Body of pancreas (tissue), 4 donors: ENCODE measurements around the gene TBC1D4. TPM values are rescaled to one million over a fixed set of nuclear protein-coding genes. Genes with fewer than 3 reads are reported as not detected.
"Not testable (repeated sequence)": the region's sequence is repeated elsewhere in the genome, so short reads cannot be mapped to it uniquely, and the experiment has no call there.

Source experiments
- ATAC-seq: fragments of 150-250 bp; one replicate; pipeline ENCODE4 v1.9.1; 2016
- DNase-seq, 4 donors: peaks; one replicate each; pipeline ENCODE4 v3.0.0-alpha.2; 2019
- H3K27ac ChIP-seq, 4 donors: fragments of 200-600 bp; sonication (generic); 1 replicate in 3 of 4; 2 replicates in 1 of 4; pipeline versions ENCODE4 v1.5.1 to v1.6.1; 2016 to 2019; ENCODE audit warnings: mild to moderate bottlenecking in 1 of 4, mixed read lengths in 1 of 4, moderate library complexity in 1 of 4
- H3K27me3 ChIP-seq, 2 donors: fragments of 200-600 bp; sonication (generic); one replicate each; pipeline ENCODE4 v1.6.0; 2016; ENCODE audit warnings: mild to moderate bottlenecking in 1 of 2
- H3K36me3 ChIP-seq, 2 donors: fragments of 200-600 bp; sonication (generic); replicated peaks in 1 of 2; 2 replicates each; pipeline ENCODE4 v1.5.1; 2016; ENCODE audit warnings: low read depth in 2 of 2; ENCODE audit not compliant: insufficient read depth in 1 of 2
- H3K4me1 ChIP-seq: fragments of 200-600 bp; sonication (generic); one replicate; pipeline ENCODE4 v1.6.0; 2016
- H3K4me3 ChIP-seq, 2 donors: fragments of 200-600 bp; sonication (generic); 1 replicate in 1 of 2; 2 replicates in 1 of 2; pipeline ENCODE4 v1.5.1; 2016 to 2019
- H3K9me3 ChIP-seq, 3 donors: fragments of 200-600 bp; sonication (generic); 1 replicate in 2 of 3; 2 replicates in 1 of 3; pipeline ENCODE4 v1.5.1; 2016
- CTCF ChIP-seq, 7 experiments: fragments of 450-650 bp in 4 of 7; fragments of 200-600 bp in 3 of 7; sonication (generic) in 3 of 7; IDR thresholded peaks; one replicate each; pipeline ENCODE4 v1.5.1; 2016 to 2019; ENCODE audit warnings: antibody characterized with exemption in 7 of 7
- POLR2A ChIP-seq, 3 donors: fragments of 450-650 bp; IDR thresholded peaks; one replicate each; pipeline ENCODE4 v1.6.1; 2016; ENCODE audit warnings: antibody characterized with exemption in 3 of 3, mild to moderate bottlenecking in 2 of 3
- WGBS, 2 donors: methylation state at CpG; one replicate each; pipeline ENCODE4 v1.1.5; 2017; 5-methylcytosine and 5-hydroxymethylcytosine counted together
- intact Hi-C: fragments of 100-400 bp; cut with DNase I; formaldehyde crosslinking; loops from one replicate; pipeline ENCODE4 v1.15.1; 2023
- total RNA-seq, 2 donors: library from RNA; depleted of rRNA; stranded (reverse); fragments of >200 nt; gene quantifications; one replicate each; pipeline ENCODE4 v1.1.0, GENCODE V29; 2016

Gene TBC1D4
- total RNA-seq, 2 donors from 2014 or later, result 28.3 to 29.7 TPM

GRCh38 chr13:75250526-75251178, 231.3 kb downstream of the TBC1D4 start:
- TF ChIP-seq CTCF (IDR thresholded peaks at IDR 0.05), result no peak
- TF ChIP-seq POLR2A (IDR thresholded peaks at IDR 0.05), result no peak
- Histone ChIP-seq H3K27me3 (no peaks in the 10 kb centered on the region), H3K27ac (no peak overlapping the region), H3K4me1 (no peaks in the 10 kb centered on the region), H3K36me3 (no peaks in the 10 kb centered on the region), H3K4me3 (no peak overlapping the region), H3K9me3 (peaks cover 0 to 5% (median 0%) of the 10 kb centered on the region in 3 donors)
- ATAC-seq, result no peak
- intact Hi-C loops, result no loop called here
- 73 to 76% methylated on average over 7 of the region's 7 CpGs for WGBS, 2 donors
- no peak for DNase-seq

GRCh38 chr13:75245578-75245977, 236.4 kb downstream of the TBC1D4 start:
- H3K4me1 ChIP-seq, DNase-seq: not testable (repeated sequence)

GRCh38 chr13:75240240-75240639, 241.7 kb downstream of the TBC1D4 start:
- DNase-seq, ATAC-seq, H3K4me1 ChIP-seq, H3K9me3 ChIP-seq, H3K27ac ChIP-seq, intact Hi-C loops, H3K36me3 ChIP-seq, H3K4me3 ChIP-seq, H3K27me3 ChIP-seq: not testable (repeated sequence)
- 76 to 82% methylated on average over 18 to 22 of the region's 22 CpGs for WGBS, 2 donors

More at GRCh38 chr13:75245578-75245977, 236.4 kb downstream of the TBC1D4 start:
- H3K4me3 ChIP-seq, H3K27me3 ChIP-seq, ATAC-seq, H3K27ac ChIP-seq, intact Hi-C loops, H3K36me3 ChIP-seq, H3K9me3 ChIP-seq: not testable (repeated sequence)
- WGBS, 2 donors, result 80 to 81% methylated on average over 5 of the region's 5 CpGs

DNA sequence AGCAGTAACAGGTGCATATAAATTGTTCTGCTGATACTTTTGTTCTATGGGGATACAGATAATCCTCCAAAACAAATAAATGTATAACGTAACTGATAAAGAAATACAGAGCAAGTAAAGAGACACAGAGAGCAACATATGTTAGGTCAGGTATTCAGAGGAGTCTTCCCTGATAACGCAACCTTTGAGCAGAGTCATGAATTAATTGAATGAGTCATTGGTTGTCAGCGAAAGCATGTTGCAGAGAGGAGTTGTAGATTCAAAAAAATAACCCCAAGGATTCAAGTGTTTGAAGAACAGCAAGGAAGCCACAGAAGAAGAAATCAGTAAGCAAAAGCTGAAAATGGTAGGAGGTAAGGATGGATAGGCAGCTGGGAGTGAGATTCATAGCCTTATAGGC, 245.2 kb downstream of the TBC1D4 start:
- WGBS, 2 donors, result 63 to 72% methylated on average over 3 of the region's 3 CpGs

More for the DNA sequence above, 245.2 kb downstream of the TBC1D4 start:
- ATAC-seq, result no peak
- H3K27ac ChIP-seq, result no peak overlapping the region
- H3K4me3 ChIP-seq, result no peak overlapping the region
- H3K27me3 ChIP-seq, result no peaks in the 10 kb centered on the region
- no peaks in the 10 kb centered on the region for H3K9me3 ChIP-seq
- no peak for DNase-seq
- H3K36me3 ChIP-seq, result no peaks in the 10 kb centered on the region
- intact Hi-C loops, result no loop called here
- TF ChIP-seq POLR2A (IDR thresholded peaks at IDR 0.05) (no peak), CTCF (IDR thresholded peaks at IDR 0.05) (no peak)
- H3K4me1 ChIP-seq, result no peaks in the 10 kb centered on the region

Other genes starting within 250 kb of the TBC1D4 start
- gene COMMD6, start 55.7 kb upstream of the TBC1D4 start, total RNA-seq, result 100 to 1,000 TPM in 1 of 2 donors, 1 to 10 TPM in 1; 6.3 to 286 TPM
- 10 to 100 TPM in 1 of 2 donors, 1 to 10 TPM in 1; 2.0 to 20.5 TPM for gene UCHL3, start 67.6 kb upstream of the TBC1D4 start, total RNA-seq
- 10 to 100 TPM; 50.6 to 56.0 TPM for gene LMO7, start 154.2 kb upstream of the TBC1D4 start, total RNA-seq